GM12801 (cell line): ENCODE data around the gene CCDC112.

Experiments
- CTCF ChIP-seq: IDR thresholded peaks from one replicate; pipeline ENCODE4 v1.5.1; 2011; ENCODE audit warnings: control low read depth; ENCODE audit not compliant: insufficient read length; ENCODE audit errors: extremely low read depth

The CCDC112 gene

DNA sequence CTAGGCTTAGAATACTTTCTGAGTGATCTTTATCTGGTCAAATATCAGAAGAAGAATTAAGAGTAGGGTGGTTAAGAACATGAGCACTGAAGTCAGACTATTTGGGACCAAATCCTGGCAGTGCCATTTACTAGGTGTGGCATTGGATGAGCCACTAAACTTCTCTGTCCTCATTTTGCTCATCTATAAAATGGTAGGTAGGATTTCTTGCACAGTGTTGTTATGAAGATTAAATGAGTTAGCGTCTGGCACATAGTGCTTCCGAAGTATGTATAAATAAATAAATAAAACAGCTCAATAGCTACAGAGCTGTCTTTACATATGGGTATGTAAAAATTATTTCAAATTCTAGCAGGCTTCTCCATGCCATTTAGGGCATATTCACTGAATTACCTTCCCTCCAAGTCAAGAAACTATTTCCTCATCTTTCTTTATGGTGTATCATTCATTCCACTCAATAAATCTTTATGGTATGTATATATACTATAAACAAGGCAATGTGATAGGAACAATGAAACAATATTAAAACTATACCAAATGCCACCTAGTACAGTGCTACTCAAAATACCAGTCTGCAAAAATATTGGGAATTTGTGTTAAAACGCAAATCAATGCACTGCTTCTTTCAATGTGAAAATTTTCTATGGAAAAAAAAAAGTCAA is 24.0 kb downstream of the CCDC112 start:
- no peak for TF ChIP-seq CTCF

DNA sequence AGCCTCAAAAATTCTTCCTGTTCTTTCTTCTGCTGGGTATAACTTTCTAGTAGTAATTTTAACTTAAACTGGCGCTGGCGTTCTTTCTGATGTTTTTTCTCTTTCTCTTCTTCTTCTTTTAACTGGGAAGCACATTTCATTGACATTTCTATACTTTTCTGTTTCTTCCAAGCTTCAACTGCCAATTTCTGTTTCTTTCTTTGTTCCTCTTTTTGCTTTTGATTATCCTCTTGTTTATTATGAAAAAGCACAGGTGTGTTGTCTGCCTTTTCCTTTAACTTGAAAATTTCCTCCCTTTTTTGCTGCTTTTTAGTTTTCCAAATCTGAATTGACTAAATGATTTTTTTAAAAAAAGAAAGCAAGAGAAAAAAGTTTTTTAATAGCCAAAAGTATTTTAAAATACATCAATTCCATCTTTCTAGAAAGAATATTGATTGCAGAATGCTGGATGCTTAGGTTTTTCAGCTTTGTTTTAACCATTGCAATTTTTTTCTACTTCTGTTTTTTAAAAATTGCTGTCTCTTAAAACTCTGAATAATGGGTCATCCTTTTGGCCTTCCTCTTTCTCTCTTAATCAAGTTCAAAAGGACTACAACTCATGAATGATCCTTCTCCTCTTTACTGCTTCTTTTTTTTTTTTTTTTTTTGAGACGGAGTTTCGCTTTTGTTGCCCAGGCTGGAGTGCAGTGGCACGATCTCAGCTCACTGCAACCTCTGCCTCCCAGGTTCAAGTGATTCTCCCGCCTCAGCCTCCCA is 25.0 kb downstream of the CCDC112 start:
- TF ChIP-seq CTCF, result no peak

DNA sequence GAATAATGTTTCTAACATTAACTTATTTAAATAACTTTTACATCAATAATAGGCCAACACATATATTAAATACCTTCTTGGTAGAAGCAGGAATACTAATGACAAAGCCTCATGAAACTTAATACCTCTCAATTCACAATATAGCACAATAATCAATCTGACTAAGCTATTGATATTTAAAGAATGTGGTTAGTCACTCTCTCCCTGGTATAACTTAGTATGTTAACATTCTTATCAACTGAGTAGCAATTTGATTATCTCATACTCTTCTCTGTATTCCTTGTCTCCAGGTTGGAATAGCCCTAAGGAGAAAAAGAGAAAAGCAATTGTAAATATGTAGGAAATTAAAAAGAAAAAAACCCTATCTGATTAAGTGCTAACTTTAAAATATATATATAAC is 28.8 kb downstream of the CCDC112 start:
- no peak for TF ChIP-seq CTCF

- TF ChIP-seq CTCF, result no peak
These were observed 31.2 kb downstream of the CCDC112 start for GRCh38 chr5:115265220-115265619.

DNA sequence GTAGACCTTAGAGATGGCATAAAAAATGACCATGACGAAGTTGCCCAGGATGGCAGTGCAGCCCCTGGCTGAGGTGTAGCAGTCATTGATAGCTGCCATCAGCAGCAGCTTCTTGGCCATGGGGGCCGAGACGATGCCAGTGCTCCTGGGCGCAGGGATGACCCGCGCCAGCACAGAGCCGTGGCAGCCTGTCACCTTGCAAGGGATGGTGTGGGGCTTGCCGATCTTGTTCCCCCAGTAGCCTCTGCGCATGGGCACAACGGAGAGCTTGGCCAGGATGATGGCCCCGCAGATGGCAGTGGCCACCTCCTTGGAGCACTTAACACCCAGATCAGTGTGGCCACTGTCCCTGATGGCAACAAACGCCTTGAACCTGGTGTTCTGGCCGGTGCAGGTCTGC is 31.7 kb downstream of the CCDC112 start:
- no peak for TF ChIP-seq CTCF

DNA sequence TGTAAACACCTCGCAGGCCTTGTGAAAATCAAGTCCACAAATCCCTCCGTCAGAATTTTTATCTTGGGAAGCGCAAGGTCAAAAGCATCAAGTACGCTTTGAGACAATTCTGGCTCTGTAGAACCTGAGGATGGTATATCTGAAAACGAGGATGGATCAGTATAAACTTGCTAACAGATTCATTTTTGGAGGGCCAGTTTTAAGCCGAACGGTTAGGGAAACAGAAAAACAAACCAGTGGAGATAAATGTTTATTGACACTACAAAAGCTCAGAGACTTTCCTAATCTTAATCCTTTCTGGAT is 33.4 kb downstream of the CCDC112 start:
- no peak for TF ChIP-seq CTCF

DNA sequence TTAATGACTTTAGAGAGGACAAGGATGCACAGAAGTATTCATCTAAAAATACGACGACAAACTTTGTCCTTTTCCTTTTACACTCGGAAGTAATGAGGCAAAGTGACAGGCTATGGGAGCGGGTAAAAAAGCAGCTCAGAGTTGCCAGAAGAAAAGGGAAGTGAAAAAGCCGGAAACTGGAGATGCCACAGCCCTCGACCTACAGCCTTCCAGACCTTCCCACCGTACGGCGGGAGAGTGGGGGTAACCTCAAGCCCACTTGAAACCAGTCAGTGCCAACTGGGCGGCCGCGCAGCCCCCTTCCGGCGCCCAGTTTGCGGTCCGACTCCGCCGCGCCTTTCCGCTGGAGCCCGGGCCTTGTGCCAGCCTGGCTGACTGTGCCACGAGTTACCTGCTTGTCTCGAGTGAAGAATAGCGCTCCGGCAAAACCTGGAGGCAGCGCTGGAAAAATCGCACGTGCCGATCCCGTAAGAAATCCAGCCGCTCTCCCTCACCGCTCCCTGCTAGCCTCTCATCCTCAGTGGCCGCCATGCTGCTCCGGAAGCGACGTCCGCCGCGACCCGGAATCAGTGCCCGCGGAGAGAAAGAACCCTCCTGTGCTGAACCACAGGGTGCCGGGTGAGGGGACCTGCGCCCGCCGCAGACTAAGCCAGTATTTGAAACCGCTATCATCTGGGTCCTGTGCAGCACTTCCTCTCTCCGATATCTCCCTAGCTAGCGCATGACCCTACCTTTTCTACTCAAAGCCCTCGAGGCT is 34.0 kb downstream of the CCDC112 start, which contains the start of gene PGGT1B:
TSS of gene PGGT1B (minus strand) at position 557 of the 757 bp plus-strand sequence. CDS start at position 531, 26 bp downstream.
- TF ChIP-seq CTCF, result no peak
